Stimulated activated CD8-positive, alpha-beta memory T cell treated with anti-CD3 and anti-CD28 coated beads, Interleukin-2, amount 100 ng/mL, for 48 hours (primary cell): Measurements from ENCODE around the gene GNG13.

Experiments used
- DNase-seq, 2 donors: peaks; one replicate each; pipeline ENCODE4 v3.0.0-alpha.2; 2020; ENCODE audit warnings: low read depth in 2 of 2

The GNG13 gene

DNA sequence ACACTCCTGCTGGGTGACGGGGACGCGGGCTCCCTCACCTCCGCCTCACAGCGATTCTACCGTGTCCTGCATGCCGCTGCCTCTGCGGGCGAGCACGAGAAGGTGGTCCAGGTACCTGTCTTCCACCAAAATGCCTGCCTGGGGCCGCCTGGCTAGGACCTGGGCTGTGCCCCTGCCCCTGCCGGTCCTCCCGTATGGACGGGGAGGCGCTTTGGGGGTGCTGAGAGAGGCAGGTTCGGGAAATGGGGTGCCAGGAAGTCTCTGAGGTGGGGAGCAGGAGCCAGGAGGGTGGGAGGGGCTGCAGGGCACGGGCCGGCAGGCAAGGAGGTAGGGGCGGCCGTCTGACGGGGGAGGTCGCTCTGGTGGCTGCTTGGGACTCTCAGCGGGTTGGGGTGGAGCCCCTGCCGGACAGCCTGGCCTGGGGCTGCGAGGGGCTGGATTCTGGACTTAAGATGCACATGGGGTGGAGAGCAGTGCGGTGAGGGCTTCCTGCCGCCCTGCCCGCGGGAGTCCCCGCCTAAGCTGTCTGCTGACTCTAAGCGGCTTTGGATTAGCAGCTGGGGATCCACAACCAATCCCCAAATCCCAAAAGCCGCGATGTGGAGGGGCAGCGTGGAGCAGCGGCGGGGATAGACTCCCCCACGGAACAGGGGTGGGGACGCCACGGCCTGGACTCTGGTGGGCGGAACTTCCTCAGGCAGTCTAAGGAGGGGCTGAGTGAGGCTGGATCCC lies 6.3 kb downstream of the GNG13 start:
- DNase-seq: no peak

DNA sequence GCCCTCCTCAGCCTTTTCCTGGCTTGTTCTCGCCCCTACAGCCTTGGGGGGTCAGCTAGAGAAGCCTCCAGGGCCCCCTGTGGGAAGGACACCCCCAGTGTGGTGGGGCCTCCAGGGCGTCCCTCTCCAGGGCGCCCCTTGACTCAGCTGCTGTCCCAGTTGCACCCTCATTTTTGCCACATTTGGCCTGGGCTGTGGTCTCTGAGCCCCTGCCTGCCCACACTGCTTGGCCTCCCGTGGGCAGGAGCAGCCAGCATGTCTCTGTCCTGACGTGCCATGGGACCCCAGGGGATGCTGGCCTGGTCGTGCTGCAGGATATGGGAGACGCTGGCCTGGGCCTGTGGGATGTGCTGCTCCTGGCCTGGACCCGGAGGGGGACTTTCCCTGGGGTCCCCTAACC lies 7.1 kb downstream of the GNG13 start:
- DNase-seq: no peak

DNA sequence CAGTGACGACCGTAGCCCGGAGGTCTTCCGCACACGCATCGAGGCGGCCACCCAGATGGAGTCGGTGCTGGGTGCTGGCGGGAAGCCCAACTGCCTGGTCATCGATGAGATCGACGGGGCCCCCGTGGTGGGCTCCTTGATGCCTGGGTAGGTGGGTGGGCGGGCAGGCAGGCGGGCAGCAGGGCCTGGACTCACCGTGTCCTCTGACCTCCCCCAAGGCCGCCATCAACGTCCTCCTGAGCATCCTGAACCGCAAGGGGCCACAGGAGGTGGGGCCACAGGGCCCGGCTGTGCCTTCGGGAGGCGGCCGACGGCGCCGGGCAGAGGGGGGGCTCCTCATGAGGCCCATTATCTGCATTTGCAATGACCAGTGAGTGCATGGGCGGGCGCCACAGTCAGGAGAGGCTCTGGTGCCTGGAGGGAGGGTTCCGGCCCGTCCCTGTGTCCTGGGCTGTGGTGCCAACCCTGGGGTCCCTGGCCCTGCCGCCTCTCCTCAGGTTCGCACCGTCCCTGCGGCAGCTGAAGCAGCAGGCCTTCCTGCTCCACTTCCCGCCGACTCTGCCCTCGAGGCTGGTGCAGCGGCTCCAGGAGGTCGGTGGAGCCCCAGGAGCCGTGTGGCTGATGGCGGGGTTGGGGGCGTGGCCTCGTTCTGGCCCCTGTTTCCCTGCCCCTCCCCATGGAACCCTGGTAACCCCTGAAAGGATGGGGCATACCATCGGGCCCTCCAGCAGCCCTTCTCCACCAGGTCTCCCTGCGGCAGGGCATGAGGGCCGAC lies 8.1 kb downstream of the GNG13 start:
- no peak for DNase-seq

DNA sequence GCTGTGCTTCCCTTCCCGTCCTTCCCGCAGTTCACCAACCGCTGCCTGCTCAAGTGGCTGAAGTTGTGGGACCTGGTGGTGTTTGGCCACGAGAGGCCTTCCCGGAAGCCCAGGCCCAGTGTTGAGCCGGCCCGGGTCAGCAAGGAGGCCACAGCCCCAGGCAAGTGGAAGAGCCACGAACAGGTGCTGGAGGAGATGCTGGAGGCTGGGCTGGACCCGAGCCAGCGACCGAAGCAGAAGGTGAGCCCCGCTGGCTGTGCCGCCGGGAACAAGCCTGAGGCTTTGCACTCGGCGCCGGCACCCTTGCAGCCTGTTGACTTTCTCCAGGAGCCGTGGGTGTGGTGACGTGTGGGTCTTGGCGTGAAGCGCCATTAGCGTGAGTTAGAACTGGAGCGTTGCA lies 9.4 kb downstream of the GNG13 start:
- no peak for DNase-seq

DNA sequence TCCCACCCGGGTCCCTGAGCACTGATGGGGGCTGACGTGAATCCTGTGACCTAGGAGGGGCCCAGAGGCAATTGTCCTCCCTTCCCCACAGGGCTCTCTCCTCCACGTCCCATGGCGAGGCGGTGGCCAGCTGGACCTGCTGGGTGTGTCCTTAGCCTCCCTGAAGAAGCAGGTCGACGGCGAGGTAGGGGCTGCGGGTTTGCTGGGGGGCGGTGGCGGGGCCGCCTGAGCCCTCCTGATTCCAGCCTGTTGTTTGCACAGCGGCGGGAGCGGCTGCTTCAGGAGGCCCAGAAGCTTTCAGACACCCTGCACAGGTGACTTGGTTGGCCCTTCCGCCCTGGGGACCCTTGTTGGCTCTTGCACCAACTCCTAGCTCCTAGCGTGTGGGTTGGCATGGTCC lies 10.4 kb downstream of the GNG13 start:
- DNase-seq: no peak

DNA sequence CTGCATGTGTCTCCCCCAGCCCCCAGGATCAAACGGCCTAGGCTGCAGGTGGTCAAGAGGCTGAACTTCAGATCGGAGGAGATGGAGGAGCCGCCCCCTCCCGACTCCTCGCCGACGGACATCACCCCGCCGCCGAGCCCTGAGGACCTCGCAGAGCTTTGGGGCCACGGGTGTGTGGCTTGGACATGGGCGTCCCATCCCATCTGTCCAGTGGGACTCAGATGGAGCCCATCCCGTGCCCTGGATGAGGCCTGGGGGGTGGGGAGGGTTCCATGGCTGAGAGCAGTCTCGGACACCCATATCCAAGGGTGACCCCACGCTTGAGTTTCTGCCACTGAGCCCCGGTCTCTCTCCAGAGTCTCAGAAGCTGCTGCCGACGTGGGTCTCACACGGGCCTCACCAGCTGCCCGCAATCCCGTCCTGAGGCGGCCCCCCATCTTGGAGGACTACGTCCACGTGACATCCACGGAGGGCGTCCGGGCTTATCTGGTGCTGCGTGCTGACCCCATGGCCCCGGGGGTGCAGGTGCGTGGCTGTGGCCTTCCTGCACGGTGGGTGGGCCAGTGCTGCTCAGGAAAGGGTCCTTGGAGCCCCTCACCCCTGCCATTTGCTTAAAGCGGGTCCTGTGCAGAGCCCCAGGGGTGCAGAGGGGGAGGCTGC lies 11.2 kb downstream of the GNG13 start:
- DNase-seq: no peak

DNA sequence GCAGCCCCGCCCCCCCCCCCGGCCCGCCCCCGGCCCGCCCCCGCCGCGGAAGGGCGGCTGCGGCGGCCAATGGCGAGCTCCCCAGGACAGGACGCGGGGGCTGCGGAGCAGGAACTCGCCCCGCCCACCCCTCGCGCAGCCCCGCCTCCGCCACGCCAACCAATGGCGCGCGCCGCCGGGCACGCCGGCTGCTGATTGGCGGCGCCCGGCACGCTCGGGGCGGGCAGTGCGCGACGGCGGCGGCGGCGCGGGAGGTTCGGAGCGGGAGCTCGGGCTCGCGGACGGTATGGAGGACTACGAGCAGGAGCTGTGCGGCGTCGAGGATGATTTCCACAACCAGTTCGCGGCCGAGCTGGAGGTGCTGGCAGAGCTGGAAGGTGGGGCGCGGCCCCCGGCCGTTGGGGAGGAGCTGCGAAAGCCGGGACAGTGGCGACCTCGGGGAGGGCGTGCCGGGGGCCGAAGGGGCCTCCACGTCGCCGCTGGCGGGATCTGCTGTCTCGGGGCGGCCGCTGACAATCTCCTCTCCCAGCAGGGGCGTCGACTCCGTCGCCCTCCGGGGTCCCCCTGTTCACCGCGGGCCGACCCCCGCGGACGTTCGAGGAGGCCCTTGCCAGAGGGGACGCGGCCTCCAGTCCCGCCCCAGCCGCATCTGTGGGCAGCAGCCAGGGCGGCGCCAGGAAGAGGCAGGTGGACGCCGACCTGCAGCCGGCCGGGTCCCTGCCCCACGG lies 12.0 kb downstream of the GNG13 start, which contains the start of gene CHTF18:
TSS of gene CHTF18 (plus strand) at position 222 of the 728 bp plus-strand sequence. CDS start at position 287, 65 bp downstream.
- peak; percentile 90 to 94 for DNase-seq

DNA sequence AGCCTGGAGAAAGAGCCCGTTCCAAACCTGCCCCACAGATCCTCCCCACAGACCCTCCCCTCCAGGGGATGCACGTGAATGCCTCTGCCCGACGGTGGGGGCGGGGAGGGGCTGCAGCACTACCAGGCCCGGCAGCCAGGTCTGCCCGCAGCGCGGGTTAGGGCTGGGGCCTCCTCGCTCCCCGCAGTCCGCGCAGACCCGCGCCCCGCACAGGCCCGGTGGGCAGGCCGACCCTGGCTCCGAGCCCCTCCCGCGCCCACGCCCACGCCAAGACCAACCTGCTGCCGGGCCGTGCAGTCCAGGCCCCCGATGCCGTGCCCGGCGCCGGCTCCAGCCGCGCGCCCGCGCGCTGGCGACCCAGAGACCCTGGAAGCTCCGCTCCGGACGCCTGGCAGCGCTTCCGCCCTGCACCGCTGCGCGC lies 12.5 kb downstream of the GNG13 start, which contains the start of gene RPUSD1:
TSS of gene RPUSD1 (minus strand) at position 404 of the 421 bp plus-strand sequence. CDS start 644 bp downstream, outside the sequence.
- no peak for DNase-seq

DNA sequence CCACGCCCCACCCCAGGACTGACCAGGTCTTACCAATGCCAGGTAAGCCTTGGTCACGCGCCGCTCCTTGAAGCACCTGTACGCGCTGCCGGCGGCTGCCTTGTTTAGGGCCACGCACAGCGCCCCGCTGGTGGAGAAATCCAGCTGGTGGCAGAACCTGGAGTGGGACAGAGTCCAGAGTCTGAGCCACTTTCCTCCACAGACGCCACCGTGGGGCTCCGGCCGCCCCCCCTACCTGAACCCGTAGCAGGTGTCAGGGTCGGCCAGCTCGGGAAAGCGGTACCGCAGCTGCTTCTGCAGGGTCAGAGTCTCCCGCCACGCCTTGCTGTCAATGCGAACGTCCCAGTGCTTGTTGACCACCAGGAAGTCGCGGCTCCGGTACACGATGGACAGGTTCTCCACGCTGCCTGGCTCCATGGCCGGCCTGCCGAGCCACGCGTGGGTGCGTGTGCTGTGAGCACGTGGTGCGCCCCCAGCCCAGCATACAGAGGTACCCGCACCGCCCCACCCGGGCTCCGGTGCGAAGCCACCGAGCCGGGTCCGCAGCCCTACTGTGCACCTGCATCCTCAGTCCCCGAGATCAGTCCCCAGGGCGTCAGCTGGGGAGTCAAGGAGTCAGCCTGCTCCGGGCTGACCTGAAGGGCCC lies 13.1 kb downstream of the GNG13 start:
- DNase-seq: no peak

DNA sequence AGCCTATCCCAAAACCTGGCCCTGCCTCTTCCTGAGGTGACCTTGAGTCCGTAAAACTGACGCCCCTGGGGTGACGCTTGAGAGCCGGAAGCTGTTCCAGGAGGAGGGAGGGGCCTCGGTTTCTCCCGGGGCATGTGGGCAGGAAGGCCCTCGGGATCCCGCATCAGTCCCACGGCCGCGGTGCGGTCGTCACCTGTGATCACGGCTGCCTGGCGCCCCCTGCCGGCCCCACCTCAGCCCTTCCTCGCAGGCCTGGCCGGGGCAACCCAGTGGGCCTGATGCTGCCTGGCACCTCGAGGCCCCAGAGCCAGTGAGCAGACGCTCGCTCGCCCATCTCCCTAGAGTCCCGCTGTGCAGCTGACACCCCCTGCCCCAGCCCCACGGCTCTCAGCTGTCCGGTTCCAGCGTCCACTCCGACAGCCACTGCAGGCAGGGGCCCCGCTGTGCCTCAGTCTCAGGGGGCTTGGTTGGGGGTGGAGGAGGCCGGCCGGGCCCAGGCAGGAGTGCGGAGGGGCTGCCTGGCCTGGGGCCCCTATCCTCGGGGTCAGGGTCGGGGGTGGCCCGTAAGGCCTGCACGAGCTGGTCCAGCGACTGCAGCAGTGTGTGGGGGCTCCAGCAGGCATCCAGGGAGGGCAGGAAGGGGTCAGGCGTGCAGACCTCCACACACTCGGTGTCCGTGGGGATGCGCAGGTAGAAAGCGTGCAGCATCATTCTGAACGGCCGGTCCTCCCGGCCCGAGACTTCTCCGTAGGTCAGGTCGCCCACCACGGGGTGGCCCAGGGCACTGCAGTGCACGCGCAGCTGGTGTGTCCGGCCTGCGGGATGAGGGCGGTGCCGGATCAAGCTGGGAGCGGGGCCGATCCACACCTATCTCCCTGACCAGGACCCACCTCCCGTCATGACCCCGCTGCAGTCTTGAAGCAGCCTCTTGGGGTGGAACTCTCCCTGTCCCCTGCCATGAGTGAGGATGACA lies 14.7 kb downstream of the GNG13 start:
- peak; percentile 65 to 75 for DNase-seq

DNA sequence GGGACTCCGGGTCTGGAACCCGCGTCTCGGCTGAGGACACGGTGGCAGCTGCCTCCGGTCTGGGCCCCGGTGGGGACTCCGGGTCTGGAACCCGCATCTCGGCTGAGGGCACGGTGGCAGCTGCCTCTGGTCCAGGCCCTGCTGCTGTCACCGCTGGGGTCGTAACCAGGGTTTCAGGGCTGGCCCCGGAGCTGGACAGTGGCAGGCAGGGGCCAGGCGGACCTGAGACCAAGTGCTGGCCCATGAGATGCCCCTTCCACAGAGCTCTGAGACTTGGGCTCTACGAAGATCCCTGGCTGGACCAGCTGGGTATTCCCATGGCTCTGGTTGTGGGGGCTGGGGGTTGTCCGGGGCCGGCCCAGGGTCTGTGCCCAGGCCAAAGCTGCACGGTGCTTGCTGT lies 16.1 kb downstream of the GNG13 start:
- no peak for DNase-seq

DNA sequence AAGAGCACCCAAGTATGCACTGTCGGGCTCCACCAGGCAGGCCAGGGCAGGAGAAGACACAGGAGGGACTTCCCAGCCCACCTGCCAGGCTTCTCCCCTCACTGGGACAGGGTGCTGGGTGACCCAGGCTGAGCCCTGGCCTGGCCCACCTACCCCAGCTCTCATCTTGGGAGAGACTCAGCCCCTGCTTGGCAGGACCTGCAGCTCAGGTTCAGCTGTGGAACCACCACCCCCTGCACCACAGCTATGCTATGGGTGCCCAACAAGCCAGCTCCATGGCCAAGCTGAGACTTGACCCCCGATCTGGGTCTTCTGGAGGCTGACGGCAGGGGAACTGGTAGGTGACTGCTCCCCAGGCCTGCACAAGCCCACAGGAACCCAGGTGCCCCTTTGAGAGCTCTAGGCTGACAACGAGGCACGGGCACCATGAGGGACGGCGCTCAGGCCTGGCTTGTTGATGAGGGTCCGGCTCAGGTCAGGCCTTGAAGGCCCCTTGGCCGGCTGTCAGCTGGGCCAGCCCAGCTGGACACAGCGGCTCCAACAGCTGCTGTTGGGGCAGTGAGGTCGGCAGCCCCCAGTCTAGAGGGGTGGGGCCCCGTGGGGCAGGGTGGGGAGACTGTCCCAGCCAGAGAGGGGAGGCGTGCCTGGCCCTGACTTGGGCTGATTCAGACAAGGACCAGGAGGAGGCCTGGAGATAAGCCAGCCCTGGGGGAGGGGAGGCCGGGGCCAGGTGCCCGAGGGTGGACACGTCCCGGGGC lies 17.0 kb downstream of the GNG13 start:
- DNase-seq: no peak

DNA sequence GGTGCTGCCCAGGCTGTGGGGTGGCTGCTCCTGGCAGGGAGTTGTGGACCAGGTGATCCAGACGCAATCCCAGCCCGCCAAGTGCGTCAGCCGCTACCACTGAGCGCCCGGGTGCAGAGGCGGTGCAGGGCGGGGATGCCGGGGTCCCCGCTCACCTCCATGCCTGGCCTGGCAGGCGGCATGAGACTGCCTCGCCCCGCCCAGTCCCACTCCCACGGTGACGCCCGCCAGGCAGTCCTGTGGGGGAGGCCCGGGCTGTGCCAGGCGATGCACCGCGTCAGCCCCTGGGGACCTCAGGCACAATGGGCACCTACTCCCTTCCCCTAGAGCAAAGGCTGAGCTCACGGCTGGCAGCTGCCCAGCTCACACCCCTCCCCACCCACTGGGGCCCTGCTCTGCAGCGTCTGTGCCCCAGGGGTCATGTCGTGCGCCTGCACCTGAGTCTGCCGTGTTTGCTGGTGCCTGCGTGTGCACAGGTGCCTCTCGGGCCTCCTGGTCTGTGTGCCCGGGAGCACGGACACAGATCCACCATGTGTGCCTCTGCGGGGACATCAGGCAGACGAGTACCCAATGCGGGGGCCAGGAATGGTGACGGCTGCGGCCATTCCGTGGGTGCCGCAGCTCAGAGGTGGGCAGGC lies 17.6 kb downstream of the GNG13 start:
- DNase-seq: no peak

DNA sequence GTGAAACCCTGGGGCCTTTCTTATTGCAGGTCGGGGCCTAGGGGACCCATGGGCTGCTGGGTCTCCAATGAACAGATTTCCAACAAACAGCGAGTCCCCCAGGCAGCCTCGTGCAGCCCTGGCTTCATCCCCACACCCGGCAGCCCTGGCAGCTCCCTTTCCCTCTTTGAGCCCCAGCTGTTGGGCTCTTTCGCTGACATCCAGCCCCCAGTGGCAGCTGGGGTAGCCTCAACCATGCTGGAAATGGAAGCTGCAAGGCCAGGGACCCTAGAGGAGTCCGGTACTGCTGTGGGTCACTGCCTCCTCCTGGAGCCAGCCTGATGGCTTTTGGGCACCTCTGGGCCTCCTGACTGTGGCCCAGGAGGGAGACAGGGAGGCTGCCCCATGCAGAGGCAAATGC lies 18.3 kb downstream of the GNG13 start:
- DNase-seq: no peak

DNA sequence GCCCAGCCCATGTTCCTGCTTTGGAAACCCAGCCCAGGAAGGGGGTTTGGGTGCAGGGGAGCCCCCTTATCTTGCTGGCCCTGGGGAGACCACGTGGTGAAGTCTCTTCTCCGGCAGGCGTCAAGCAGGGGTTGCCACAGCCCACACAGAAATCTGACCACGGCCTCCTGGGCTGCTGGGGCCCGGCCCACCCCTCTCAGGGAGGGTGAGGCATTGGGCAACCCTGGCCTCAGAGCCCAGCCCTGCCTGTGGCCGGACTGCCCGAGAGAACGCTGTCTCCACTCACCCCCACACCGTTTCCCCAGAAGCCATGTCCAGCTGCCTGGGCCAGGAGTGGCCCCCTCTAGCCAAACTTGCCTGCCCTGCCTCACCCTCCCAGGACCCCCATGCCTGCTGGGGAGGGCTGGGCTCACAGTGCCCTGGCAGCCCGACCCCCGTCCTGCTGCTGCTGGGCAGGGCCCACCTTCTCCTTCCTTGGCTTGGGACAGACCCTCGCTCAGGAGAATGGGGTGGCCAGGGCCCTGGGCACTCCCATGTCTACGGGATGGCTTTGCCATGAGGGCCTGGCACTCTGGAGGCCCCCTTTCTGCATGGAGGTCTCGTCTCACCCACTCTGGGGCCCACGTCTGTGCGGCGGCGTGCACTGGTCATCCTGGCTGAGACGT lies 19.1 kb downstream of the GNG13 start:
- DNase-seq: no peak

DNA sequence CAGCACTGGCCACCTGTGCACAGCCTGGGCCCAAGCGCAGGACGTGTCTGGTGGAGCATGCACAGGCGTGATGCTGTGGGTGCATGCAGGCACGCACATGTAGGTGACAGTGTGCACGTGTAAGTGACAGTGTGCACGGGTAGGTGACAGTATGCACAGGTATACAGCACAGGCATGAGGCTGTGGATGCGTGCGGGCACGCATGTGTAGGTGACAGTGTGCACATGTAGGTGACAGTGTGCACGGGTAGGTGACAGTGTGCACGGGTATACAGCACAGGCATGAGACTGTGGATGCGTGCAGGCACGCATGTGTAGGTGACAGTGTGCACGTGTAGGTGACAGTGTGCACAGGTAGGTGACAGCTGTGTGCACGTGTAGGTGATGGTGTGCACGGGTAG lies 20.2 kb downstream of the GNG13 start:
- DNase-seq: no peak

DNA sequence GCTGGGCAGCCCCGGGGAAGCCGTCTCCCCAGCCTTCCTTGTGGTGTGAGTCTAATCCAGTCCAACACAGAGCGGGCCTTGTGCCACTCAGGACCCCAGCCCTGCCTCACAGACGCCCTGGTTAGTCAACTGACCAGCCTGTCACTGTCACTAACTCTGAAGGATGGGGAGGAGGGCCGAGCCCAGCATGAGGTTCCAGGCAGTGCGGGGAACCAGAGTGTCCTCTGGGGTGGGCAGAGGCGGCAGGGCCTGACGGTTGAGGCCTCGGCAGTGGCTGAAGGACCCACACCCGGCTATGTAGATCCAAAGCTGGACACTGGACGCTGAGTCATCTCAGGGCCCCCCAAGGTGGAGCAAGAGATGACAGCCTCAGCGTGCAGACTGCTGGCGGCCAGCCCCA lies 21.0 kb downstream of the GNG13 start:
- no peak for DNase-seq

DNA sequence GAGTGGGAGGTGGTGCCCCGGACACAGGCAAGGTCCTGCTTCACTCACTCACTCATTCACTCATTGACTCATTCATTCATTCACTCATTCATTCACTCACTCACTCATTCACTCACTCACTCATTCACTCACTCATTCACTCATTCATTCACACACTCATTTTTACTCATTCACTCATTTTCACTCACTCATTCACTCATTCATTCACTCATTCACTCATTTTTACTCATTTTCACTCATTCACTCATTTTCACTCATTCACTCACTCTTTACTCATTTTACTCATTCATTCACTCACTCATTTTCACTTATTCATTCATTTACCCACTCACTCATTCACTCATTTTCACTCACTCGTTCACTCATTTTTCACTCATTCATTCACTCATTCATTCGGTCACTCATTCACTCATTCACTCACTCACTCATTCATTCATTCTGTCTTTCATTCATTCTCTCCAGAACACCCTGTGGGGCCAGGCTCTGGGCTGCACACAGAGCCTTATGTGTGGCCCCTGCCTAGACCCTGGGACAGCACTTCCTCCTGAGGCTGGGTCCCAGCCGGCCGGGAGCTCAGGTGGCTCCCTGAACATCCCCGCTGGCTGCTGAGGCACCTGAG lies 21.5 kb downstream of the GNG13 start:
- DNase-seq: no peak
